GM12878 (cell line): ENCODE data around the gene DNAH1. TPM values are rescaled to one million over a fixed set of nuclear protein-coding genes. Genes with fewer than 3 reads are reported as not detected.
A peak's percentile ranks its signal among the peaks of the same experiment; 100 is the strongest.

Experiments used
- CBX5 ChIP-seq: sonication (generic); IDR thresholded peaks from 2 replicates; pipeline ENCODE4 v1.6.1; 2016; ENCODE audit warnings: low read depth, moderate library complexity, mild to moderate bottlenecking, inconsistent platforms
- E2F8 ChIP-seq: fragments of 450-650 bp; IDR thresholded peaks from 2 replicates; pipeline ENCODE4 v1.6.1; 2018; ENCODE audit warnings: mild to moderate bottlenecking, low read depth, moderate library complexity; ENCODE audit not compliant: partially characterized antibody
- ESRRA ChIP-seq: IDR thresholded peaks from 2 replicates; pipeline ENCODE4 v1.6.1; 2012; ENCODE audit warnings: mild to moderate bottlenecking, low read length, improper control_type of control experiment
- ETV6 ChIP-seq, 2 experiments: fragments of 450-650 bp in 1 of 2; IDR thresholded peaks in 1 of 2; conservative IDR thresholded peaks in 1 of 2; 2 replicates each; pipeline ENCODE4 v1.6.1; 2014; ENCODE audit warnings: antibody characterized with exemption in 1 of 2, borderline replicate concordance in 1 of 2, low read depth in 1 of 2, mild to moderate bottlenecking in 1 of 2, moderate library complexity in 1 of 2
- HDGF ChIP-seq: fragments of 450-650 bp; IDR thresholded peaks from 2 replicates; pipeline ENCODE4 v1.6.1; 2016; ENCODE audit warnings: antibody characterized with exemption
- MXI1 ChIP-seq: fragments of 150-350 bp; IDR thresholded peaks from 2 replicates; pipeline ENCODE4 v1.6.1; 2011; ENCODE audit warnings: low read depth, mild to moderate bottlenecking, inconsistent platforms, low read length, improper control_type of control experiment
- NRF1 ChIP-seq: conservative IDR thresholded peaks from 2 replicates; pipeline ENCODE4 v1.6.1; 2011; ENCODE audit warnings: mild to moderate bottlenecking, low read depth, low read length, improper control_type of control experiment
- PKNOX1 ChIP-seq: fragments of 450-650 bp; IDR thresholded peaks from 2 replicates; pipeline ENCODE4 v1.6.1; 2016; ENCODE audit warnings: mild to moderate bottlenecking
- SMARCA5 ChIP-seq: fragments of 450-650 bp; IDR thresholded peaks from 2 replicates; pipeline ENCODE4 v1.6.1; 2017; ENCODE audit warnings: mild to moderate bottlenecking
- SREBF1 ChIP-seq: IDR thresholded peaks from 2 replicates; pipeline ENCODE4 v1.6.1; 2012; ENCODE audit warnings: mild to moderate bottlenecking, low read length
- SUPT20H ChIP-seq: IDR thresholded peaks from 2 replicates; pipeline ENCODE4 v1.6.1; 2011; ENCODE audit warnings: low read depth, mild to moderate bottlenecking, low read length, moderate library complexity, borderline replicate concordance; ENCODE audit not compliant: control insufficient read depth
- ZNF592 ChIP-seq: fragments of 450-650 bp; IDR thresholded peaks from 2 replicates; pipeline ENCODE4 v1.6.1; 2017; ENCODE audit warnings: mild to moderate bottlenecking, moderate library complexity
- ZNF687 ChIP-seq: fragments of 450-650 bp; IDR thresholded peaks from 2 replicates; pipeline ENCODE4 v1.6.1; 2017; ENCODE audit warnings: mild to moderate bottlenecking, moderate library complexity
- polyA plus RNA-seq, 11 experiments: library from polyadenylated mRNA; depleted of rRNA in 4 of 11; unstranded in 6 of 11; stranded (reverse) in 5 of 11; fragments of >200 nt; fragmentation: Nextera tagmentation in 4 of 11; fragmentation: Illumina TruSeq in 1 of 11; extraction: Ambion mirVana in 4 of 11; extraction: Trizol in 1 of 11; gene quantifications; 1 replicate in 1 of 11; 2 replicates in 10 of 11; pipeline versions ENCODE4 v1.2.1 to v1.2.3, GENCODE V29; 2011 to 2016; ENCODE audit warnings: inconsistent platforms in 2 of 11, missing spikeins in 2 of 11, low read depth in 1 of 11
- total RNA-seq, 4 experiments: library from RNA; depleted of rRNA in 3 of 4; stranded (reverse); fragments of >200 nt in 3 of 4; fragmentation: Illumina TruSeq in 1 of 4; extraction: Trizol in 1 of 4; gene quantifications; 2 replicates each; pipeline versions ENCODE4 v1.2.1 to v1.2.3, GENCODE V29; 2013 to 2021
- TF ChIP-seq, protein P1 (sequence below): IDR thresholded peaks from 2 replicates; pipeline ENCODE4 v1.6.1; 2011; ENCODE audit warnings: borderline replicate concordance, low read depth, mild to moderate bottlenecking, moderate library complexity, low read length; ENCODE audit not compliant: insufficient read depth, poor library complexity, severe bottlenecking

DNAH1 gene
- total and polyA plus RNA-seq, 10 of the 15 experiments (the other 5 are each of a cell fraction or from before 2014, with no cell fraction given), result 0.31 to 5.8 (median 2.7) TPM

GRCh38 chr3:52277972-52278509, 38.1 kb upstream of the DNAH1 start (continued):
- TF ChIP-seq E2F8, result no peak
- TF ChIP-seq CBX5, result no peak
- TF ChIP-seq, protein P1, sequence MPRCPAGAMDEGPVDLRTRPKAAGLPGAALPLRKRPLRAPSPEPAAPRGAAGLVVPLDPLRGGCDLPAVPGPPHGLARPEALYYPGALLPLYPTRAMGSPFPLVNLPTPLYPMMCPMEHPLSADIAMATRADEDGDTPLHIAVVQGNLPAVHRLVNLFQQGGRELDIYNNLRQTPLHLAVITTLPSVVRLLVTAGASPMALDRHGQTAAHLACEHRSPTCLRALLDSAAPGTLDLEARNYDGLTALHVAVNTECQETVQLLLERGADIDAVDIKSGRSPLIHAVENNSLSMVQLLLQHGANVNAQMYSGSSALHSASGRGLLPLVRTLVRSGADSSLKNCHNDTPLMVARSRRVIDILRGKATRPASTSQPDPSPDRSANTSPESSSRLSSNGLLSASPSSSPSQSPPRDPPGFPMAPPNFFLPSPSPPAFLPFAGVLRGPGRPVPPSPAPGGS, result no peak
- no peak for TF ChIP-seq ZNF687
- TF ChIP-seq ESRRA, result no peak
- no peak for TF ChIP-seq NRF1
- no peak for TF ChIP-seq ZNF592
- TF ChIP-seq PKNOX1, result no peak
- no peak for TF ChIP-seq SUPT20H
- TF ChIP-seq SMARCA5, result peak; percentile 75
- no peak; the same call in 1 of the 2 replicates for TF ChIP-seq MXI1
- no peak for TF ChIP-seq SREBF1
- TF ChIP-seq HDGF, result no peak
- no peak for TF ChIP-seq ETV6 (conservative IDR thresholded peaks at IDR 0.05 in 1 of 2, IDR thresholded peaks at IDR 0.05 in 1 of 2; ENCODE audit: borderline replicate concordance in 1 of 2, low read depth in 1 of 2)
